ENCODE data around the gene KLHL33. TPM values are rescaled to one million over a fixed set of nuclear protein-coding genes. Genes with fewer than 3 reads are reported as not detected.

The KLHL33 gene
- total RNA-seq: 1 to 10 TPM in 1 of 4 donors, under 1 TPM in 3; 0.12 to 2.0 (median 0.39) TPM

- DNase-seq (ENCODE audit: low spot score) (no peak), ATAC-seq (ENCODE audit: low FRiP score) (no peak)
- TF ChIP-seq CTCF (IDR thresholded peaks at IDR 0.05): no peak
Measured at GRCh38 chr14:20435582-20436362, at the start of gene KLHL33. TSS of gene KLHL33 (minus strand) at chr14:20436166. CDS start at chr14:20435811, 355 bp downstream.

GRCh38 chr14:20482382-20482781 lies 46.4 kb upstream of the KLHL33 start:
- TF ChIP-seq CTCF (IDR thresholded peaks at IDR 0.05): no peak
- DNase-seq (ENCODE audit: low spot score) (no peak), ATAC-seq (ENCODE audit: low FRiP score) (no peak)

GRCh38 chr14:20478894-20479293 lies 42.9 kb upstream of the KLHL33 start:
- ATAC-seq (ENCODE audit: low FRiP score) (no peak), DNase-seq (ENCODE audit: low spot score) (no peak)
- TF ChIP-seq CTCF (IDR thresholded peaks at IDR 0.05): no peak

- DNase-seq (ENCODE audit: low spot score): no peak
- ATAC-seq (ENCODE audit: low FRiP score): no peak
- no peak for TF ChIP-seq CTCF (IDR thresholded peaks at IDR 0.05)
Measured at GRCh38 chr14:20477211-20477876, 41.4 kb upstream of the KLHL33 start.

GRCh38 chr14:20476776-20477175 lies 40.8 kb upstream of the KLHL33 start:
- ATAC-seq (ENCODE audit: low FRiP score) (no peak), DNase-seq (ENCODE audit: low spot score) (no peak)
- no peak for TF ChIP-seq CTCF (IDR thresholded peaks at IDR 0.05)

- DNase-seq (ENCODE audit: low spot score) (no peak), ATAC-seq (ENCODE audit: low FRiP score) (no peak)
- no peak for TF ChIP-seq CTCF (IDR thresholded peaks at IDR 0.05)
Measured at GRCh38 chr14:20472536-20473169, 36.7 kb upstream of the KLHL33 start.

All from omental fat pad (tissue), 4 donors.